Endodermal cell (in vitro differentiated cells): ENCODE measurements around the gene SEC23A. TPM values are rescaled to one million over a fixed set of nuclear protein-coding genes. Genes with fewer than 3 reads are reported as not detected.

ENCODE experiments used
- DNase-seq: peaks from one replicate; pipeline ENCODE4 v3.0.0-alpha.2; 2017
- H3K27ac ChIP-seq: 2 replicates; pipeline ENCODE4 v1.5.1; 2013; ENCODE audit warnings: mild to moderate bottlenecking, low read depth, low read length, moderate library complexity
- H3K27me3 ChIP-seq: 2 replicates; pipeline ENCODE4 v1.6.1; 2013; ENCODE audit warnings: mild to moderate bottlenecking, low read length, moderate library complexity; ENCODE audit not compliant: insufficient read depth, control insufficient read depth, poor library complexity, severe bottlenecking
- H3K36me3 ChIP-seq: 2 replicates; pipeline ENCODE4 v1.7.0; 2013; ENCODE audit warnings: mild to moderate bottlenecking, low read length, moderate library complexity; ENCODE audit not compliant: control insufficient read depth, insufficient read depth
- H3K4me1 ChIP-seq: one replicate; pipeline ENCODE4 v1.7.0; 2013; ENCODE audit warnings: low read length; ENCODE audit not compliant: control insufficient read depth, insufficient read depth
- H3K4me3 ChIP-seq: 2 replicates; pipeline ENCODE4 v1.5.1; 2013; ENCODE audit warnings: mild to moderate bottlenecking, low read length, moderate library complexity
- H3K9ac ChIP-seq: 2 replicates; pipeline ENCODE4 v1.6.1; 2013; ENCODE audit warnings: mild to moderate bottlenecking, low read length, moderate library complexity; ENCODE audit not compliant: poor library complexity, severe bottlenecking; ENCODE audit errors: extremely low read depth
- H3K9me3 ChIP-seq: 2 replicates; pipeline ENCODE4 v1.6.1; 2013; ENCODE audit warnings: mild to moderate bottlenecking, low read length, moderate library complexity; ENCODE audit not compliant: control insufficient read depth
- H3K27ac Mint-ChIP-seq: 2 replicates; pipeline ENCODE4 v1.8.0; 2020; ENCODE audit warnings: mixed read lengths
- H3K27me3 Mint-ChIP-seq: 2 replicates; pipeline ENCODE4 v1.8.0; 2021; ENCODE audit warnings: mild to moderate bottlenecking, mixed read lengths; ENCODE audit not compliant: insufficient read depth
- H3K36me3 Mint-ChIP-seq: 2 replicates; pipeline ENCODE4 v1.8.0; 2020; ENCODE audit warnings: low read depth, mixed read lengths
- H3K4me1 Mint-ChIP-seq: 2 replicates; pipeline ENCODE4 v1.8.0; 2020; ENCODE audit warnings: mixed read lengths
- H3K4me3 Mint-ChIP-seq: 2 replicates; pipeline ENCODE4 v1.8.0; 2020; ENCODE audit warnings: mild to moderate bottlenecking, moderate library complexity, mixed read lengths
- H3K9me3 Mint-ChIP-seq: 2 replicates; pipeline ENCODE4 v1.8.0; 2020; ENCODE audit warnings: mild to moderate bottlenecking, mixed read lengths
- WGBS, 2 experiments: methylation state at CpG; one replicate each; pipeline versions ENCODE4 v1.1.5 to v1.1.7; 2013; ENCODE audit warnings: missing lambda C conversion rate in 2 of 2, mixed read lengths in 1 of 2; ENCODE audit not compliant: insufficient coverage in 1 of 2, insufficient read length in 1 of 2; 5-methylcytosine and 5-hydroxymethylcytosine counted together
- total RNA-seq, 2 donors: library from RNA; stranded (reverse); fragmentation: NEBNext Ultra II Directional in 1 of 2; extraction: Animal tissue kit (Norgen Biotek cat#: 25700) in 1 of 2; gene quantifications; 2 replicates in 1 of 2; 3 replicates in 1 of 2; pipeline ENCODE4 v1.2.1, GENCODE V29; 2021
- TF ChIP-seq, protein P1 (sequence below): fragments of 200-600 bp; sonication (generic); conservative IDR thresholded peaks from 2 replicates; pipeline ENCODE4 v1.5.0; 2021; ENCODE audit warnings: antibody characterized with exemption, mild to moderate bottlenecking

Gene SEC23A
- total RNA-seq, 2 donors from 2014 or later = 58.5 to 89.7 TPM

DNA sequence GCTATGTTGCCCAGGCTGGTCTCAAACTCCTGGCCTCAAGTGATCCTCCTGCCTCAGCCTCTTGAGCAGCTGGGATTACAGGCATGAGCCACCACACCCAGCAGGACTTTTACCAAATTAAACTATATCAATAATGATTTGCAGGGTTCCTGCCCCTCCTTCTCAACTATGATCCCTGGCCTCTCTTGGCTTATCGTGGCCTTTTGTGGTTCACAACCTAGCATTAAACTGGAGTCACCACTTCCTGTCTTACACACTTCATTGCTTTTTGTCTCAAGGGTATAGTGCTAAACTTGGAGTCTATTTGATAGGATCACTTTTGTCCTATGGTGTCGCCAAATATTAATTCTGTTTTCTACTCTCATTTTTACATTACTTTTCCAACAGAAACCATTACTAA, 64.5 kb downstream of the SEC23A start:
- WGBS, 2 experiments = 95% methylated on average over 2 of the region's 2 CpGs; no CpG with 5 or more reads in 1 of the 2 experiments
- no peaks in the 10 kb centered on the region for H3K27me3 ChIP-seq

DNA sequence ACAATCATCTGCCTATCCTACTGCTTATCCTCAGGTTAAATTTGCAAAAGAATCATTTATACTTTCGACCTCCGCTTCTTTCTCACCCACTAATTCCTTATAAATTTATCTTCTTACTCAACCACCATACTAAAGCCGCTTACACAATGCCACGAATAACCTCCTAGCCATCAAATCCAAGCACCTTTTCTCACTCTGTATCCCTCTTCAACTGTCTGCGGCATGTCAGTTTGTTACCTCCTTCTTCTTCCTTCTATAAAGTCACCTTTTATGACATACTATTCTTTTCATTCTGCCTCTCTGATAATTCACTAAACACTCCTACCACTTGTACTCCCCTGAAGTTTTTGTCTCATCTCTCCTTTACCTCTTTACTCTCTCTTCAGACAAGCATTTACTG, 66.3 kb downstream of the SEC23A start:
- H3K9me3 Mint-ChIP-seq = no peaks in the 10 kb centered on the region
- WGBS, 2 experiments = 94 to 98% methylated on average over 4 to 5 of the region's 5 CpGs
- Histone ChIP-seq H3K27ac (no peak overlapping the region), H3K4me3 (no peak overlapping the region), H3K4me1 (no peaks in the 10 kb centered on the region), H3K27me3 (no peaks in the 10 kb centered on the region), H3K9me3 (no peaks in the 10 kb centered on the region), H3K36me3 (peaks cover 87% of the 10 kb centered on the region), H3K9ac (no peak overlapping the region)
- H3K36me3 Mint-ChIP-seq = peaks cover 21% of the 10 kb centered on the region
- DNase-seq = no peak
- H3K27me3 Mint-ChIP-seq = no peaks in the 10 kb centered on the region
- no peak overlapping the region for H3K27ac Mint-ChIP-seq
- TF ChIP-seq, protein P1, sequence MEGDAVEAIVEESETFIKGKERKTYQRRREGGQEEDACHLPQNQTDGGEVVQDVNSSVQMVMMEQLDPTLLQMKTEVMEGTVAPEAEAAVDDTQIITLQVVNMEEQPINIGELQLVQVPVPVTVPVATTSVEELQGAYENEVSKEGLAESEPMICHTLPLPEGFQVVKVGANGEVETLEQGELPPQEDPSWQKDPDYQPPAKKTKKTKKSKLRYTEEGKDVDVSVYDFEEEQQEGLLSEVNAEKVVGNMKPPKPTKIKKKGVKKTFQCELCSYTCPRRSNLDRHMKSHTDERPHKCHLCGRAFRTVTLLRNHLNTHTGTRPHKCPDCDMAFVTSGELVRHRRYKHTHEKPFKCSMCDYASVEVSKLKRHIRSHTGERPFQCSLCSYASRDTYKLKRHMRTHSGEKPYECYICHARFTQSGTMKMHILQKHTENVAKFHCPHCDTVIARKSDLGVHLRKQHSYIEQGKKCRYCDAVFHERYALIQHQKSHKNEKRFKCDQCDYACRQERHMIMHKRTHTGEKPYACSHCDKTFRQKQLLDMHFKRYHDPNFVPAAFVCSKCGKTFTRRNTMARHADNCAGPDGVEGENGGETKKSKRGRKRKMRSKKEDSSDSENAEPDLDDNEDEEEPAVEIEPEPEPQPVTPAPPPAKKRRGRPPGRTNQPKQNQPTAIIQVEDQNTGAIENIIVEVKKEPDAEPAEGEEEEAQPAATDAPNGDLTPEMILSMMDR = no peak
- H3K4me3 Mint-ChIP-seq = no peak overlapping the region
- H3K4me1 Mint-ChIP-seq = no peaks in the 10 kb centered on the region

More for the DNA sequence above, 64.5 kb downstream of the SEC23A start:
- Mint-ChIP-seq H3K9me3 (no peaks in the 10 kb centered on the region), H3K36me3 (peaks cover 24% of the 10 kb centered on the region), H3K27ac (no peak overlapping the region), H3K4me3 (no peak overlapping the region), H3K27me3 (no peaks in the 10 kb centered on the region), H3K4me1 (no peaks in the 10 kb centered on the region)
- Histone ChIP-seq H3K27ac (no peak overlapping the region), H3K36me3 (peaks cover 87% of the 10 kb centered on the region), H3K9me3 (no peaks in the 10 kb centered on the region), H3K4me3 (no peak overlapping the region), H3K4me1 (no peaks in the 10 kb centered on the region), H3K9ac (no peak overlapping the region)
- TF ChIP-seq, protein P1 = no peak
- DNase-seq = no peak

DNA sequence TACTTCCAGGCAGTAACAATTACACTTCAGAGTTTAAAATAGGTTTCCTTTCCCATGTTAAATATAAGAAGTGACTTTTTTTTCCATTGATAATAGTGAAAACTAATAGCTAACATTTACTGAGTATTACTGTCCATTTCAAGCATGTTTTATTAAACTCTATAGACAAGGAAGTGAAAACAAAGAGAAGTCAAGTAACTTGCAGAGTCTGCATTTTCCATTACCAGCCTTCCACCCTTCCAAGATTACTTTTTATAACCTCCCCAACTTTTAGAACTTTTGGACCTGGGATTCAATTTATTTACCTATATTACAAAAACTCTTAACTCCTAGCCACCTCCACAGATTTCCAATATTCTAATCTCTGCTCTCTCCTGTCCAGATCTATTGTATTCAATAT, 67.7 kb downstream of the SEC23A start:
- Histone ChIP-seq H3K36me3 (peaks cover 95% of the 10 kb centered on the region), H3K4me3 (no peak overlapping the region), H3K27me3 (no peaks in the 10 kb centered on the region), H3K9me3 (no peaks in the 10 kb centered on the region), H3K4me1 (no peaks in the 10 kb centered on the region), H3K27ac (no peak overlapping the region), H3K9ac (no peak overlapping the region)
- Mint-ChIP-seq H3K27ac (no peak overlapping the region), H3K36me3 (peaks cover 28% of the 10 kb centered on the region), H3K4me3 (no peak overlapping the region), H3K27me3 (no peaks in the 10 kb centered on the region), H3K9me3 (no peaks in the 10 kb centered on the region), H3K4me1 (no peaks in the 10 kb centered on the region)
- TF ChIP-seq, protein P1 = no peak
- no peak for DNase-seq
